GM12872 (cell line): ENCODE measurements around the gene ANGEL1.

ENCODE experiments used
- TF ChIP-seq, protein P1 (sequence below): IDR thresholded peaks from 3 replicates; pipeline ENCODE4 v1.5.1; 2011; ENCODE audit warnings: low read depth, mild to moderate bottlenecking, low read length, moderate library complexity; ENCODE audit not compliant: insufficient read depth

Gene ANGEL1

DNA sequence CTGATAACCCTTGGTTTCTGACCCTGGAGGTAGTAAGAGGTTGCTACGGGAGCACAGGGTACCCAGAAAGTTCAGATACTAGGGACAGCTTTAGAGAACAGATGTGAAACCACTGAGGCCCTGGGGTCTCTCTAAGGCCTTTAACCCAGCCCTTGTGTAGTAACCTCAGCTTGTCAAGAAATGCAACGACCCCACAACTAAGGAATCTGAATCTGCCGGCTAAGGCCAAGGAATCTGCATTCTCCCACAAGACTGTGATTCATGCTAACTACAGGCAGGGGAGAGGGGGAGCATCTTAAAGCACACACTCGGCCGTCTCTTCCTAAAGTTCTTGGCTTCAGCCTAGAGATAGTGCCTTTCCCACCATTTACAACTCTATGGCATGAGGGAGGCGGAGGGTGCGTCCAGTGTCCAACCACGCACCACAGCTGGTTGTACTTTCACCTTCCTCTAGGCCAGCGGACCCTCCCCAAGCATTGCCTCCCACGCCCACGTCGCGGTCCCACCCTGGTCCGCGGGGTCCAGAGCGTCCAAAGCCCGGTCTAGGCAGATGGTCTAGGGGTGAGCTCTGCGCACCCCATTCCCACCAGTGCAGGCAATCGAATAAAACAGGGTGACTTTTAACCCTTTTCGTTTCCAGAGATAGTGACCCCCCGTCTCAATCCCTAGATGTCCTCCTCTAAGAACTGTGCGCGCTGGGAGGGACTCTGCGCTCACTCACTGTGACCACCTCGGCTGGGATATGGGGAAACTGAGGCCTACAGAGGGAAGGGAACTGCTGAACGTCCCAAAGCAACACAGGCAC, 52.1 kb downstream of the ANGEL1 start:
- TF ChIP-seq, protein P1, sequence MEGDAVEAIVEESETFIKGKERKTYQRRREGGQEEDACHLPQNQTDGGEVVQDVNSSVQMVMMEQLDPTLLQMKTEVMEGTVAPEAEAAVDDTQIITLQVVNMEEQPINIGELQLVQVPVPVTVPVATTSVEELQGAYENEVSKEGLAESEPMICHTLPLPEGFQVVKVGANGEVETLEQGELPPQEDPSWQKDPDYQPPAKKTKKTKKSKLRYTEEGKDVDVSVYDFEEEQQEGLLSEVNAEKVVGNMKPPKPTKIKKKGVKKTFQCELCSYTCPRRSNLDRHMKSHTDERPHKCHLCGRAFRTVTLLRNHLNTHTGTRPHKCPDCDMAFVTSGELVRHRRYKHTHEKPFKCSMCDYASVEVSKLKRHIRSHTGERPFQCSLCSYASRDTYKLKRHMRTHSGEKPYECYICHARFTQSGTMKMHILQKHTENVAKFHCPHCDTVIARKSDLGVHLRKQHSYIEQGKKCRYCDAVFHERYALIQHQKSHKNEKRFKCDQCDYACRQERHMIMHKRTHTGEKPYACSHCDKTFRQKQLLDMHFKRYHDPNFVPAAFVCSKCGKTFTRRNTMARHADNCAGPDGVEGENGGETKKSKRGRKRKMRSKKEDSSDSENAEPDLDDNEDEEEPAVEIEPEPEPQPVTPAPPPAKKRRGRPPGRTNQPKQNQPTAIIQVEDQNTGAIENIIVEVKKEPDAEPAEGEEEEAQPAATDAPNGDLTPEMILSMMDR, result no peak

DNA sequence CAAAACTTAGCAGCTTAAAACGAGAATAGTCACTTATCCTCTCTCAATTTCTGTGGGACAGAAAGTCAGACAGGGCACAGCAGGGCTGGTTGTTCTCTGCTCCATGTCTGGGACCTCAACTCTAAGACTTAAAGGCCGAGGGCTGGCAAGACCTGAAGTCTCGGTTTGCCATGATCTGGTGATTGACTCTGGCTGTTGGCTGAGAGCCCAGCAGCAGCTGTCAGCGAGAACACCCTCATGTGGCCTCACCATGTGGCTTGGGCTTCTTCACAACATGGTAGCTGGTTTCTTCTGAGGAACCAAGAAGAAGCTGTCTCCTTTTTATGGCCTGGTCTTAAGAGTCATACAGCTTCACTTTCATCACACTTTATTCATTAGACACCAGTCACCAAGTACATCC, 53.1 kb downstream of the ANGEL1 start:
- TF ChIP-seq, protein P1, result no peak

DNA sequence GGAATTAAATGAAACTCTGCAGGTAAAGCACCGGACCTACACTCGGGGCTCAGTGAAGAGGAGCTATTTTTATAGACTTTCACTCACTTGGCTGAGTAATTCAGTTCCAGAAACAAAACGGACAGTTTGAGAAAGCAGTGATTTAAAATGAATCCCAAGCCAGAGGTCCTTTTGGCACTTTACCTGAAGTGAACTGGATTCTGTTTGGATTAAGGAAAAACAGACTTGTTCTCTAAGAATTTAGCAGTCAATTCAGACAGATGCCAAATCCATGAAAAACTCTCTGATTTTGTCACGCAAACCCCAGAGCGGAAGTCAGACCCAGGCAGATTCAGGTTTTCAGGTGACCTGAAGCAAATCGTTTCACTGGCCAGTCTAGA, 56.3 kb downstream of the ANGEL1 start:
- TF ChIP-seq, protein P1, result no peak

DNA sequence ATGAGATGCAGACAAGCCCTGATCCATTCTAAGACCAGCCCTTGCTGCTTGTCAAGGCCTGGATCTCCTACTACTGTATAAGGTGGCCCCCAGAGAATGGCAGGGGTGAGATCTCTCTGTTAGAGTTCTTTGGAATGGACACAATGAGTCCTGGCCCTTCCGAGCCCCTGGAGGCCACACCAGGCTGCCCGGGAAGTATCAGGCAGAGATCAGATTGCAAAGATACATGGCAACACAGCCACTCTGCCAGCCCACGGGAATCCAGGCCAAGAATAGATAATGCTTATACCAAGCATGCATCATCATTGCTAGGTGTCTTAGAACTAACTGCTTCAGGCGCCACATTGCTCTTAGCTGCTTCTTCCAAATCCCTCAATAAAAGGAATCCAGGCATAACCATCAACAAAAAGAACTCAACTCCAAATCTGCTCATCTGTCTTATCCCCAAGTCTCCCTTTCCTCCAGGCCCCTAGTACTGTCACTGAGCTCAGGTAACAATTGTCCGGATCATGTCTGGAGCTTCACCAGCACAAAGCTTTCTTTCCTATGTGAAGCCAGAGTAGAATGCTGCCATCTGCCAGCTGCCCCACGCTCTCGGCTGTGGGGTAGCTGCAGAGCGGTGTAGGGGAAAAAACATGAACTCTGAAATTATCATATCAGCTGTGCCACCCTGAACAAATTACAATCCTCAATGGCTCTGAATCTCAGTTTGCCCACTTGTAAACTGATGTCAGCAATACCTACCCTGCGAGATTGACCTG, 56.9 kb downstream of the ANGEL1 start:
- TF ChIP-seq, protein P1, result no peak

DNA sequence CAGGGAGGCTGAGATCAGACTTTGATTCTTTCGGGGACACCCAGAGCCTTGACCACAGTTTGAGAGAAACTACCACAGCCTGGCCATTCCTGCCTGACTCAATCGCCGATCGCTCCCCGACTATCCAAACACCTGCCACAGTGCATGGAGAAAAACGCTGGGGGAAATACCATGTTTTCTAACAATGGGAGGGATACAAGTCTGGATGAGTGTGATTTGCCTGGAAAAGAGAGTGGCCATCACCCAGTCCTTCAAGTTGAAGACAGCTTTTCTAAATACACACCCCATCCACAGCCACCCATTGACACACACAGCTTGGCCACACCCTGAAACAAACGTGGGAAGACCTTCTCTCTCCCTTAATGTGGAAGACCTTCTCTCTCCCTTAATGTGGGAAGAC, 58.1 kb downstream of the ANGEL1 start:
- TF ChIP-seq, protein P1, result no peak

DNA sequence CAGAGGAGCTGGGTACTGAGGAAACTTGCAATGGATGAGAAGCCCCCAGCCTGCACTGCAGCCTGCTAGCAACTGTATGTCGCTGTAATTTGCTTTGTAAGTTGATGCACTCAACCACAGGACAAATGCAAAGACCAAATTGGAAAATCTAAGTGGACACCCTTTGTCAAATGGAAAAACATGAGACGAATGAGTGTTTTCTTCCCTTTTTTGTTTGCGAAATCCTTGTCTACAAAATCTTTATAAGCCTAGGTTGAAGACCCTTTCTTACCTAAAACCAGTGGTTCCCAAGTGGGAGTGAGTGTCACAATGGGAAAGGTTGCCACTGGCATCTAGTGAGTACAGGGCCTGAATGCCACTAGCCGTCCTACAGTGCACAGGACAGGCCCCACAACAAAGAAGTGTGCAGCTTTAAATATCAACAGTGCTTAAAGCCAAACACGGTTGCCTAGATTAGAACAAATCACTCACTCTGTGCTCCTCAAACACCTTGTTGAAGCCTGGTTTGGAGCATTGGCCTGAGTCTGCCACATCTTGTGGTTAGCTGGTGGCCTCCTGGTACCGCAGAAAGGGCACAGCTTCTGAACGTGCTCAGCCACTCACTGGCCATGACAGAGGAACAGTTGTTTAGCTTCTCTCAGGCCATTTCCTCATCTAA, 59.0 kb downstream of the ANGEL1 start:
- TF ChIP-seq, protein P1, result no peak

DNA sequence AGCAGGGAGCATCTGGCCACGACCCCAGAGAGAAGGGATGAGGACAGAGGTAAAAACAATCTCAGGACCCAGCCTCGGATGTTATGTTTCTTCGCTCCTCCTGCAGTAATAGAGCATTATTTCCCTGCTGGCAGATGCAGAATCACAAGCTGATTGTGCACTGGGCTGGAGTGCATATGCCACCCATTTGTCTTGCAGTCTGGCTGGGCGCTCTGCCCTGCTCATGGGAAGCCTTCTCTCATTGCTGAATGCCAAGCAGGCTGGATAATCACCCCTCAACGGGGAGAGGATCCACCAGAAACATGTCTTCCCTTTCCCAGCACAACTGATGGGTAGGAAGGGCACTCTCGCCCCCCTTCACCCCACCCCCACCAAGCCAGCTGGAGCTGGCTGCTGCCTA, 59.9 kb downstream of the ANGEL1 start:
- TF ChIP-seq, protein P1, result no peak
